ENCODE data around the gene TMCC1.
"Not testable (repeated sequence)": the region's sequence is repeated elsewhere in the genome, so short reads cannot be mapped to it uniquely, and the experiment has no call there.

The TMCC1 gene

DNA sequence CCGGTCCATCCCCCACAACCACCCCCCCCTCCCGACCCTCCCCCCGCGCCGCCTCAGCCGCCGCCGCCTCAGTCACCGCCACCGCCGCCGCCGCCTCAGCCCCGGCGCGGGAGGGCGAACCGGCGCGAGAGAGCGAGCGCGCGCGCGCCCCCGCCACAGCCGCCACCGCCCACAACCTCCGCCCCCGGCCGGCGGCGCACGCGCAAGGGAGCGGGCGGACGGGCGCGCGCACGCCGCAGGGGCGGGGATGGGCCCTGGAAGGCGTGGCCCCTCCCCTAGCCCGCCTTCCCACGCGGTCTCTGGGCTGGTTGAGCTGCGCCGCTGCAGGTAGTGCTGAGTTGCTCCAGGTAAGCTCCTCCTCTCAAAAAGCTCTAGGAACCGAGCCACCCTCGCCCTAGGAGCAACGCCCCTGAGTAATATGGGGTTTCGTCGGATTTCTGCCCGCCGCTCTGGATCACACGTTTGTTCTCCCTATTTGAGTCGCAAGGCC, at the start of gene TMCC1:
TSS of gene TMCC1 (minus strand) at position 131 of the 490 bp plus-strand sequence.
- DNase-seq, result peak; percentile 84

DNA sequence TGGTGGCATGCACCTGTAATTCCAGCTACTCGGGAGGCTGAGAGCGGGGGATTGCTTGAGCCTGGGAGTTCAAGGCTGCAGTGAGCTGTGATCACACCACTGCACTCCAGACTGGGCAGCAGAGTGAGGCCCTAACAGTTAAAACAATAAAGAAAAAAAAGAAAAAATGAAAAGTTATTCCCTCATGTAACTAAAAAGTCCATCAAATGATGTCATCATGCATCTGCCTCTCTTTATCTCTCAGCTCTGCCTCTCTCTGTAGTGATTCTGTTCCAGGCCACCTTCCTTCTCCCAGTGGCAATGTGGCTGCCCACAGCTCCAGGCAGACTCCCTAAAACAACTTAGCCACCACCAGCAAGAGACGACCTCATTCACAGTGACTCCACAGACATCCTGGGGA, 49.5 kb upstream of the TMCC1 start:
- DNase-seq, result no peak

DNA sequence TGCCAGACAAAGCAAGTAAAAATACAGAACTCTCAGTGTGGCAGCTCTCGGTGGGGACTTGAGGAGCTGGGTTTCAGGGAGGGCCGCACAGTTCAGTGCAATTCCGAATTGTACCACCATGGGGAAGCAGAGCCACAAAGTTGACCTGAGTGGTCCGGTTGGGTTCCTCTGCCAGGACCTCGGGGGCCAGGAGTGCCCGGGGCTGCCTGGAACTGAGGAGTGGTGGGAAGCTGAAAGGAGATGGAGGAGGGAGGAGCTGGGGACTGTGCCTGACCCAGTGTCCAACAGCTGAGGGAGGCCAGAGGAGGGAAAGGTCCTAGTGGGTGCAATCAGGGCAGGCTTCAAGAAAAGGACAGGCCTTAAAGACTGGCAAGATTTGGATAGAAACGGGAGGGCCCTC, 48.8 kb upstream of the TMCC1 start:
- peak; percentile 39 for DNase-seq

DNA sequence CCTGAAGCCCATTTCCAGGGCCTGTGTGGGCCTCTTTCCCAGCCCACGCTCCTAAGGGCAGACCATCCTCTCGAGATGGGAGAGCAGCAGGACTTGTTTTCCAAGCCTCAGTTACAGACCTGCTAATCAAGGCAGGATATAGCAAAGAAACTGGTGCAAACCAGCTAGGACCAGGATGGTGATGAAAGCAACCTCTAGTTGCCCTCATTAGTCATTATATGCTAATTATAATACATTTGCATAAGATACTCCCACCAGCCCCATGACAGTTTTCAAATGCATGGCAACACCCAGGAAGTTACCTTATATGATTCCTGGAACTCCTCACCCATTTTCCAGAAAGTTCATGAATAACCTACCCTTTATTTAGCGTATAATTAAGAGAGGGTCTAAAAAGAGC, 46.6 kb upstream of the TMCC1 start:
- peak; percentile 5 for DNase-seq

DNA sequence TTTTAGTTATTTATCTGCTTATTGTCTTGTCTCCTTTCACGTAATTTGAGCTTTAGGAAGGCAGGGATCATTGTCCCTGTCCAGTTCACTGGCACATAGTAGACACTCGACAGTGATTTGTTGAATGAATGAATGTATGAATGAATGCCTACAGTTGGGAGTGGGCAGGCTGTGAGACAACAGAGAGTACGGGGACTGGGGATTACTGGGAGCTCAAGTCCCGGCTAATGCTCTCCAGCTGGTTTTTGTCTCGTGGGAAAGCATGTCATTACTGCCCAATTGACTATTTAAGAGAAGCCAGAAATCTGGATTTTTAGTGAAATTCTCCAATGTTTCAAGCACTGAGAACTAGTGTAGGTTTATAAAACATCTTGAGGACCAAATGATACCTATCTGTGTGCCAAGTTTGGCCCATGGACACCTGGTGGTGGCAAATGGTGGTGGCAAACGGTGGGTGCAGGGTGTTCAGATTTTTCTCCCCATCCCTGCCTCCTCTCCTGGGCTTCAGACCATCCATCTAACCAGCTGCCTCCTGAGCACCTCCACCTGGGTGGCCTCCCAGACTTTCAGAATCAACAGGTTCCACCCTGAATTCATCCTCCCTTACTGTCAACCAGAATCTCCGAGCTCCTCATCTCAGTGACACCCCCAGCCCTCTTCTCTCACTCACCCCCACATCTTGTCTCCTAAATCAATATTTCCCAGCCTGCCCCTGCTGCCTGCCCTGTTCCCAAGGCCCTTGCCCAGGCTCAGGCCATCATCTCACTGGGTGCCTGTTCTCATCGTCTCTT, 44.8 kb upstream of the TMCC1 start:
- DNase-seq, result no peak

DNA sequence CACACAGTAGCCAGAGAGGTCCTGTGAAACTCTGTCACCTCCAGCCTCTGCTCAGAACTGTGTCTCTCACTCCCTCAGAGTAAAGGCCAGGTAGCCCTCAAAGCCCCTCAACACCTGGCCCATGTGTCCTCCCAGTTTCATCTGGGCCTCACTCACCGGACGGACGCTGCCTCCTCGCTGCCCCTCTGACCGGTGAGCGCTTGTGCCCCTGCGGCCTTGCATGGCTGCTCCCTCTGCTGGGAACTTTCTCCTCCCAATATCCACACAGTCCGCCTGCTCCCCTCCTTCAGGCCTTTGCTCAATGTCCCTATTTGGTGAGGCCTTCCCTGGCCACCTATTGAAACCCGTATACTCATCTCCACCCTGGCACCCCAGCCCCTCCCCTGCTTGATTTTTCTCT, 44.2 kb upstream of the TMCC1 start:
- no peak for DNase-seq

DNA sequence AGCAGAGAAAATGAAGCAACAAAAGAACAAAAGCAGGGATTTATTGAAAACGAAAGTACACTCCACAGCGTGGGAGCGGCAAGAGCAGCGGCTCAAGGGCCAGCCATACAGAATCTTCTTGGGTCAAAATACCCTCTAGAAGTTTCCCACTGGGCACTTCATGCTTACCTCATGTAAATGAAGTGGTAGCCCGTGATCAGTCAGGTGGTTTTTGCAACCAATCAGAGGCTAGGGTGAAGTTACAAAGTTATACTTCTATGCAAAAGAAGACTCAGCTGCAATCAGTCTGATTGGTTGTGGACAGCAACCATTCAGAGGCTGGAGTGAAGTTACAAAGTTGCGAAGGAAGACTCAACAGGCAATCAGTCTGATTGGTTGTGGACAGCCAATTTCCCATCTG, 43.2 kb upstream of the TMCC1 start:
- peak; percentile 40 for DNase-seq

DNA sequence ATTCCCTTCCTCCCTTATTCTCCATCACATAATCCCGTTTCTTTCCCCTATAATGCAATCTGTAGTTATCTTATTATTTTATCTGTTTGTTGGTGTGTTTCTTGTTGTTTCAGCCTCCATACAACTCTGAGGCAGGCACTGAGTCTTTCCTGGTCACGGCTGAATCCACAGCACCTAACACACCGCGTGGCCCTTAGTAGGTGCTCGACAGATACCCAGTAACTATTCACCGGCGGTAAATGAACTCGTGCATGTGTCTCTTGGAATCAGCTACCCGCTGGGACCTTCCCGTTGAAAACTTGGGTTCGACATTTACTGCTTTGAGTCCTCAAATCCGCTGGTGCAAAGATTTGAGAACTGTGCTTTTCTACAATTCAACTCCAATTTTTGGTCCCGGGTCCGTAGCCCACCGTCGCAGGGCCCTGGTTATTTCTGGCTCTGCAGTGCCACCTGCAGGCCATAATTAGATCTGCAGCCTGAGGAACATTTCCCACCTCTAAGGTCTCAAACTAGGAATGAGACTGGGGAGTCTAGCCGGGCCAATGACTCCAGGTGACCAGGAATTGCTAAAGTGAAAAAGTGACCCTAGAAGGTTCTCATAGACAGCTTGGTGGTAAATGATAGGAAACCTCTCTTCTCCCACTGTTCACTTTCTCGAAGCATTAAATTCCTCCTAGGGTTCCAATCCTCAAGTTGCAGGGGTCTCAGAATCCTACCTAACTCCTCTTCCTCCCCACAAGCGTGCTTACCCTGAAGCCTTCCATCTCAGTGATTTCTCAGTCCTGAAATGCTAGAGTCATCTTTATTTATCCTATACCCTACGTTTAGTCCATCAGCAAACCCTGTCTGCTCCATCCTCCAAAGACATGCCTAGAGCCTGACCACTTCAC, 41.0 kb upstream of the TMCC1 start:
- DNase-seq, result peak; percentile 10

DNA sequence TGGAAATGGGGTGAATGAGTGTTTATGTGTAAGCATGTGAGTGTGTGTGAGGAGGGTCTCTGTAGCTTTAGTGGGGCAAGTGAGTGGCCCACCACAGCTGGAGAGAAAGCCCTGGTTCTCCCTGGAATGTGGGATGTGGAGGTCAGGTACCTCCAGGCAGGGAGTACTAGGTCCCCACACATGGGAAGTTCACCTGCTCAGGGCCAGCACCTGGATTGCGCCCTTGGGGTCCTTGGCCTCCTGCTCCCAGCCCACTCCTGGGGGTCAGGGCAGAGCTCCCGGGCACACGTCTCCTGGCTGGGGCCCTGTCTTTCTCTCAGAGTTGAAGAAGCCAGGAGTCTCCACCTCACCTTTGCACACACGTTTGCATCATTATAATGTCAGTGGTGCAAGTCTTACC, 40.0 kb upstream of the TMCC1 start:
- DNase-seq, result no peak

DNA sequence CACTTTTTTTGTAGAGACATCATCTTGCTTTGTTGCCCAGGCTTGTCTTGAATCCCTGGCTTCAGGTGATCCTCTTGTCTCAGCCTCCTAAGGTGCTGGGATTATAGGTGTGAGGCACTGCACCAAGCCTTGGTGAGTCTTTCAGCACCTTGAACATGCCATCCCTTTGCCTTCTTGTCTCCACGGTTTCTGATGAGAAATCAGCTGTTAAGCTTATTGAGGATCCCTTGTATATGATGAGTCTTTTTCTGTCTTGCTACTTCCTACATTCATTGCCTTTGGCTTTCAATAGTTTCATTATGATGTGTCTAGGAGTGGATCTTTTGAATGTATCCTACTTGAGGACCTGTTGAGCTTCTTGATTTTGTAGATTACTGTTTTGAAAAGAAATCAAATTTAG, 35.9 kb upstream of the TMCC1 start:
- DNase-seq, result no peak

DNA sequence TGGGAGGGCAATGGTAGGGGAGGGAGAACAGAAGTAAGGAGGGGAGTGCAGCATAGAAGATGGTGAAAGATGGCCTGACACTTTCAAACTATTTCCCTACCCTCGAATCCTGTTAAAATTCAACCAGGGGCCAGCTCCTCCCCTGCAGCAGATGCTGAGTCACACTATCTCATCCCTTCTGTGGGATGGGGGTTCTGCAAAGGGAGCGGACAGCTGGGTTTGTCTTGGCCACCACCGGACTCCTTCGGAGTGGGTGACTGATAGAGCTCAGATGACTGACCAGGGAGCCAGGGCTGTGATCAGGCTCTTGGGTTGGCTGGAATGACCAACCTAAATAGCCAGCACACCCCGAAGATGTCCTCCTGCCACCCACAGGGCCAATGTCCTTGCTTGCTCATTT, 33.6 kb upstream of the TMCC1 start:
- DNase-seq, result no peak

DNA sequence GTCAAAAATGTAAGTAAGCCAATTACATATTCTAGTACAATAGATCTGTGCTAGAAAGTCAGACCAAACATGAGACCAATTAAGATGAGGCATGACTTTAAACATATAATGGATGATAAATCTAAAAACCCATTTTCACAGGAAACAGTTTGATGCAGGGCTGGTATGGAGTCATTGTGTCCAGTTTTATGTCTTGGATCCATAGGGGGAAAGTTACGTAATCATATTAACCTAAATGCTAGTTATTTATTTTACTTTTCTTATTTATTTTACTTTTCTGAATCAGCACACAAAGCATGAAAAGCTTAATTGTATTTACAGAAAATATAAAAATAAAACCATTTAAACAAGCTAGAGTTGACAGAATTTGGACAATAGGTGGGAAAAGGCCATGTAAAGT, 26.3 kb upstream of the TMCC1 start:
- no peak for DNase-seq

DNA sequence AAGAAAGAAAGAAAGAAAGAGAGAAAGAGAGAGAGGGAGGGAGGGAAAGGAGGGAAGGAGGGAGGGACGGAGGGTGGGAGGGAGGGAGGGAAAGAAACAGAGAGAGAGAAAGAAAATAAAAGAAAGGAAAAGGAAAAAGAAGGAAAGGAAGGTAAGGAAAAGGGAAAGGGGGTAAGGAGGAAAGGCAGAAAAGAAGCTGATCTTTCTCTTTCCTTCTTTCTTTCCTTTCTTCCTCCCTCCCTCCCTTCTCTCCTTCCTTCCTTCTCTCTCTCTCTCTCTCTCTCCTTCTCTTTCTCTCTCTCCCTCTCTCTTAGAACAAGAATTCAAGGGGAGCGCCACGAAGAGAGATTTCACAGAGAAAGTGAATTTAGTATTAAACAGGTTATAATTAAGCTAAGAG, 25.8 kb upstream of the TMCC1 start:
- DNase-seq, result no peak

DNA sequence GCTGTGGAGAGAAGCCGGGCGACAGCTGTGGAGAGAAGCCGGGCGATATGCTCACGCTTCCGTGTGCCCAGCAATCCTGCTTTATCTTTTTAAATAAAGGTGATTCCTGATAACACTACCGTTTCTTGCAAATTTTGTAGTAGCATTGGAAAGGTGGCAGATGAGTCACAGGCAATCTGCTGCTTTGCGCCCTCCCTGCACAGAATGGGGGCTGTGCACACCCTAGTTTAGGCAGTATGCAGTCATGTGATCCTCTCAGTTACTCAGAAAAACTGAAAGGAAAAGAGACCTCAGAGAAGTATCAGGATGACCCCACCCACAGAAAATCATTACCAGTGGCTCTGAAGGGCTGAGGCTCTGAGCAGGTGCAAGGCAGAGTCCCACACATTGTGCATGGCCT, 24.9 kb upstream of the TMCC1 start:
- no peak for DNase-seq

DNA sequence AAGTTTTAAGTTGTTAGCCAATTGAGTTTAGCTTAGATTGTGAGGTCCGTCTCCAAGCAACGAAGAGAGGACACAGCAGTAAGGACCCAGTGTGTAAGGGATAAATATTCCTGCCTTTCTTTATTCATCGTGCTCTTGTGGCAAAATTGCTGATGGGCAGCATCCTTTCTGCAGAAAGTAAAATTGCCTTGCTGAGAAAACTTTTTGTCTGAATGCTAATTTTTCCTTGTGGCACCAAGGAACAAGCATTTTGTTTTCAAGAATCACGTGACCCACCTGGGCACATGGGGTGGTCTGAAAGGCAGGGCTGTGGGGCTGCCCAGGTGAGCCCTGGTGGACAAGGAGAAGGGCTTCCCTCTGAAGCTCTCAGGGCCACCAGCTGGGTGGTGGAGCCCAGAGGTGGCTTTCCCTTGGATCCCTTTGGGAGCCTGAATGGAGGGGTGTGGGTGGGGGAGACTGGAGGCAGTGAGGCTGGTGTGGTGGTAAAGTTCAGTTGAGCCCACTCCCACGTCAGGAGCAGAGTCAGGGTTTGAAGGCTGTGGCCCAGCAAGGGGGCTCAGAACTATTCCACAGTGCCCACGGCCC, 24.0 kb upstream of the TMCC1 start:
- DNase-seq, result no peak

DNA sequence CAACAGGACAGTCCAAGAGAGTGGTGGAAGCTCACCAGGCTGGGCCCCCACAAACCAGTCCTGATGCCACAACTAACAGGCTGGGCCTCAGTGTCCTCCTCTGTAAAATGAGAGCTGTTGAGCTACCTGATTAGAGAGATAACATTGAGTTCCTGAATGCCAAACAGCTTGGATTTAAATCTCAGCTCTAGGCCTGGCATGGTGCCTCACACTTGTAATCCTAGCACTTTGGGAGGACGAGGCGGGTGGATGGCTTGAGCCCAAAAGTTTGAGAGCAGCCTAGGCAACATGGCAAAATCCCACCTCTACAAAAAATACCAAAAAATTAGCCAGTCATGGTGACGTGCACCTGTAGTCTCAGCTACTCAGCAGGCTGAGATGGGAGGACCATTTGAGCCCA, 20.1 kb upstream of the TMCC1 start:
- no peak for DNase-seq

DNA sequence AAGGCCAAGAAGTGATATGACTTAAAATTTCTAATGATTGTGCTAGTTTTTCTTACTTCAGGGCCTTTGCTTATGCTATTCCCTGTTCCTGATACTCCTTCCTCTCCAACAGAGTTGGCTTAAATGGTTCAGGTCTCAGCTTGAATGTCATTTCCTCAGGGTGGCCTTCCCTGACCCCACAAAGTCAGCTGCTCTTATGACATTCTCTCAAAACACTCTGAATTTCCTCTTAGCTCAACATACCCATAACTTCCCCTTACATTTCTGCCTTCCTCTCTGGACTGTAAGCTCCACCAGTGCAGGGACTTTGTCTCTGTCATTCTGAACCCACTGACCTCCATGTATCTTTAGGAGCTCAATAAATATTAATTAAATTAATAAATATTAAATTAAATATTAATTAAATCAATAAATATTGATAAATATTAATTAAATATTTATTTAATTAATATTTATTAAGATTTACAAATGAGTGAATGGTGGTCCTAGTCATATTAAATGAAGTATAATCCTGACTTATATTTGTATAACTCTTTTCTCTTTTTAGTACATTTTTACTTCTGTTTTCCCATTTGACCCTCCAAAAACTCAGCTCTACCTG, 17.9 kb upstream of the TMCC1 start:
- no peak for DNase-seq

DNA sequence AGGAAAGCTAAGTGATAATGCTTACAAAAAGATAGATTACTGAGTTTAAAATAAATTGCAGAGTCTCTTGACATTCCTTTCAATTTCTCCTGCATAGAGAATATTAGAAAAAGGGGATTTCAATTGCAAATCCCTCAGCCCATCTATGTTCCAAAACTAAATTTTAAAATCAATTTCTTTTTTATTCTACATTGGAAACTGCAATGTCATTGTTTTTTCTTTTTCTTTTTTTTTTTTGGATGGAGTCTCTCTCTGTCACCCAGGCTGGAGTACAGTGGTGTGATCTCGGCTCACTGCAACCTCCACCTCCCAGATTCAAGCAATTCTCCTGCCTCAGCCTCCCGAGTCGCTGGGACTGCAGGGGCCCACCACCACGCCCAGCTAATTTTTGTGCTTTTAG, 15.7 kb upstream of the TMCC1 start:
- not testable (repeated sequence) for DNase-seq

DNA sequence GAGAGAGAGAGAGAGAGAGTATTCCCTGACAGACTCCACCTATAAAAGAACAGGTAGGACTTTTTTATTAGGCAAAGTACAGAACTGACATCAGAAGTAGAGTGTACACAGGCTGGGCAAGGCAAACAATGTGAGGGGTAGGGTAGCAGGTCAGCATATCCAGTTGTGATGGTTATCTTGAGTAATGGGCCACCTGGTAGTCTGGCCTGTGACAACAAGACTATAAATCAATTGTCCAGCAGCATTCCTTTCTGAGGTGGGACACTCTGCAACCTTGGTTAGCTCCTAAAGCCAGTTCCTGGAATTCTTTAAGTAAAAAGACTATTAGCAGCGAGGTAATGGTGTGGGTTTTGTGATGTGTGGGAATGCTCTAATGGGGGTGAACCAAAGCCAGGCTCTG, 14.9 kb upstream of the TMCC1 start:
- no peak for DNase-seq

DNA sequence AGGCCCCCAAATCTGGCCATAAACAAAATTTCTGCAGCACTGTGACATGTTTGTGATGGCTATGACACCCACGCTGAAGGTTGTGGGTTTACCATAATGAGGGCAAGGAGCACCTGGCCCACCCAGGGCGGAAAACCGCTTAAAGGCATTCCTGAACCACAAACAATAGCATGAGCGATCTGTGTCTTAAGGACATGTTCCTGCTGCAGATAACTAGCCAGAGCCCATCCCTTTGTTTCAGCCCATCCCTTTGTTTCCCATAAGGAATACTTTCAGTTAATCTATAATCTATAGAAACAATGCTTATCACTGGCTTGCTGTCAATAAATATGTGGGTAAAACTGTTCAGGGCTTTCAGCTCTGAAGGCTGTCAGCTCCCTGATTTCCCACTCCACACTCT, 7.8 kb upstream of the TMCC1 start:
- DNase-seq, result not testable (repeated sequence)

DNA sequence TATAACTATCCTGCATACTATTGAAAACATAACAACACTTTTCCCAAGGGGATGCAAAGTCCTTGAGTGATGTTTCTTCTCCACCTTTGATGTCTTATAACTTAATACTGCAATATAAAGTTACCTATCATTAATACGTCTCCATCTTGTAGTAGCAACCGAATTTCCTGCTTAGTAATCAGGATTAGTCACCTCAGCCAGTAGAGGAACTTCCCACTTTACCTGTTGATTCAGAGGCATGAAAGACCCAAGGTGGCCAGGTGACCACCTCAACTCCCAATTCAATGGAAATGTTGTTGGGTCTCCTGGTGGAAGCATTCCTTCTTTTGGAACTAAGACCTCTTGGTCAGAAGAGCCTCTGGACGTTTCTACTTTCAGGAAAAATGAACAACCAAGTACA, 3.5 kb upstream of the TMCC1 start:
- no peak for DNase-seq

DNA sequence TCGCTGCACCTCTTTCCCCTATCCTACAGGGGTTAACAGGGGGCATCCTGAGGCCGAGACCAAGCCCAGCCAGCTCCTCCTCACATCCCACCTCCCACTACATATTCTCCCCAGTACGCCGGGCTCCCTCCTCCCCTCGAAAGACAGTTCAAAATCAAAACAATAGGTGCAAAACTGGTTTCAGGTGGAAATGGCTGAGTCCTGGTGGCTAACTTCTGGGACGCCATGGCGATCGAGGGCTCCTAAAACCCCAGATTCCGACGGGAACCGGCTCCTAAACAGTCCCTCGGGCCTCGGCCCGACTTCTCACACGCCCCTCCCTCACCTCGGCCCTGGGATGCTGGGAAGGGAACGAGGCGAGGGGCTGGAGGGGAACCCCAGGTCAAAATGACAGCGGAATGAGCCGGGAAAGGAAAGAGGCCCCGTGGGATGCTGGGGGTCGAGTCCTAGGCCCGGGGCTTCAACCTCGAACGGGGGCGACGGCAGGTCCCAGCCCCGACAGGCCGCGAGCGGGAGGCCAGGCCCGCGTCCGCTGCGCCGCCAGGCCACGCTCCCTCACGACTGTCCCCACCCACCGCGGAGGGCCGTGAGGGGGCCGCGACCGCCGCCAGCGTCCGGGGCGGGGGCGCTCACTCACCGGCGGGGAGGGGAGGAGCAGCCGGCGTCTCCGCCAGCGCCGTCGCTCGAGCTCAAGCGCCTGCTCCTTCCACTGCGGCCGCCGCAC, 492 bp downstream of the TMCC1 start:
- no peak for DNase-seq

DNA sequence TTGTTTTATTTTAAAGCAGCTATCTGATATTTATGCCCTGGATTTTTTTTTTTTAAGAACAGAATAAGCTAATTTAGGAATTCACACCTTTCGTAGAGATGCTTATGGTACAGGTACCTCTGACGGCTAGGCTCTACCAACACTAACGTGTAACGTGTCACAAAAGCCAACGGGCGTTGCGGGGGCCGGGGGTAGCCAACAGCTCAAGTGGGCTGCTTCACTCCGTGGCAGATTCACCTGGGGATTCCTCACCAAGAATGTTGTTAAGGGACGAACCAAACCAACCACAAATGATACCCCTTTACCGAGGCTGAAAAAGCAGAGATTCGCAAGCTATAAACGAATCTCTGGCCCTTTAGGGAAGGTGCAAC, 1.0 kb downstream of the TMCC1 start:
- DNase-seq, result no peak

All from fibroblast of skin of right quadriceps (primary cell).